ENCODE measurements around the gene FHL2. TPM values are rescaled to one million over a fixed set of nuclear protein-coding genes. Genes with fewer than 3 reads are reported as not detected.
A peak's percentile ranks its signal among the peaks of the same experiment; 100 is the strongest.

The FHL2 gene
- total and polyA plus RNA-seq, 2 donors (not counting 1 experiment from before 2014, with no cell fraction given) = not detected

DNA sequence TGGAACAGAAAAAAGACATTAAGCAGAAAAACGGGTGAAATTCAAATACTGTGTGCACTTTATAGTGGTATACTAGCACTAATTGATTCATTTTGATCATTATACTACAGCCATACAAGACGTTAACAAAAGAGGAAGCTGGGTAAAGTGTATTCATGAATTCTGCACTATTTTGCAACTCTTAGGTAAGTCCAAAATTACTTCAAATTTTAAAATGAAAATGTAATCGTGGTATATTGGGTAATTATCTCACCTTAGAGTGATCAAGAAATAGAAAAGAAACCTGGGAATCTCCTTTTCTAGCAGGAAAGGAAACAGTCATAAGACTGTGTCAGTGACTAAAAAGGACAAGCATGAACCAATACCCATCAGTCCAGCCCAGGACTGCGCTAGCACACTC lies 74.8 kb downstream of the FHL2 start:
- peaks cover 33% of the 10 kb centered on the region for H4K20me1 ChIP-seq (ENCODE audit: control insufficient read depth, insufficient read depth, low read length, poor library complexity, severe bottlenecking)
- no peak overlapping the region for H2AFZ ChIP-seq (ENCODE audit: insufficient read depth, low read depth, low read length, poor library complexity, severe bottlenecking)
- TF ChIP-seq, protein P1, sequence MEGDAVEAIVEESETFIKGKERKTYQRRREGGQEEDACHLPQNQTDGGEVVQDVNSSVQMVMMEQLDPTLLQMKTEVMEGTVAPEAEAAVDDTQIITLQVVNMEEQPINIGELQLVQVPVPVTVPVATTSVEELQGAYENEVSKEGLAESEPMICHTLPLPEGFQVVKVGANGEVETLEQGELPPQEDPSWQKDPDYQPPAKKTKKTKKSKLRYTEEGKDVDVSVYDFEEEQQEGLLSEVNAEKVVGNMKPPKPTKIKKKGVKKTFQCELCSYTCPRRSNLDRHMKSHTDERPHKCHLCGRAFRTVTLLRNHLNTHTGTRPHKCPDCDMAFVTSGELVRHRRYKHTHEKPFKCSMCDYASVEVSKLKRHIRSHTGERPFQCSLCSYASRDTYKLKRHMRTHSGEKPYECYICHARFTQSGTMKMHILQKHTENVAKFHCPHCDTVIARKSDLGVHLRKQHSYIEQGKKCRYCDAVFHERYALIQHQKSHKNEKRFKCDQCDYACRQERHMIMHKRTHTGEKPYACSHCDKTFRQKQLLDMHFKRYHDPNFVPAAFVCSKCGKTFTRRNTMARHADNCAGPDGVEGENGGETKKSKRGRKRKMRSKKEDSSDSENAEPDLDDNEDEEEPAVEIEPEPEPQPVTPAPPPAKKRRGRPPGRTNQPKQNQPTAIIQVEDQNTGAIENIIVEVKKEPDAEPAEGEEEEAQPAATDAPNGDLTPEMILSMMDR (IDR thresholded peaks at IDR 0.05) = no peak
- TF ChIP-seq EZH2 (IDR thresholded peaks at IDR 0.05; ENCODE audit: borderline replicate concordance, insufficient read depth, low read depth, low read length, poor library complexity, severe bottlenecking) = no peak
- Mint-ChIP-seq H3K9me3 (ENCODE audit: insufficient read depth) (no peaks in the 10 kb centered on the region), H3K27me3 (no peaks in the 10 kb centered on the region), H3K27ac (no peak overlapping the region), H3K4me1 (peaks cover 53% of the 10 kb centered on the region), H3K4me3 (no peak overlapping the region)
- no peak overlapping the region for H3K4me2 ChIP-seq (replicated peaks; ENCODE audit: low read depth, low read length, poor library complexity, severe bottlenecking)
- ChIA-PET CTCF (no interaction called here), POLR2A (interaction anchor here (0.7 kb wide), 1 partner anchor 419 kb away, joined by 3 read pairs; no protein-coding TSS in a partner anchor)
- ATAC-seq (ENCODE audit: low read depth) (peak; percentile 10), DNase-seq (no peak)
- 100% methylated on average over 1 of the region's 4 CpGs for WGBS (ENCODE audit: insufficient coverage)
- peaks cover 13 to 19% of the 10 kb centered on the region in 2 donors for H3K4me1 ChIP-seq (ENCODE audit: control insufficient read depth in 2 of 2, insufficient read depth in 2 of 2, low read length in 2 of 2)
- no peak overlapping the region for H3K27ac ChIP-seq (ENCODE audit: low read length in 2 of 2)
- H3K27me3 ChIP-seq (replicated peaks in 1 of 4; ENCODE audit: control extremely low read depth in 1 of 4, control insufficient read depth in 3 of 4, insufficient read depth in 4 of 4, low read length in 3 of 4) = no peaks in the 10 kb centered on the region
- H3K9me3 ChIP-seq (ENCODE audit: control extremely low read depth in 1 of 3, control insufficient read depth in 2 of 3, insufficient read depth in 1 of 3, low read length in 2 of 3) = no peaks in the 10 kb centered on the region
- H3K79me2 ChIP-seq (ENCODE audit: control insufficient read depth, insufficient read depth, low read length) = peaks cover 68% of the 10 kb centered on the region
- intact Hi-C loops (cut with micrococcal nuclease) = no loop called here
- no peak overlapping the region for H3K4me3 ChIP-seq (ENCODE audit: control extremely low read depth in 1 of 5, extremely low read depth in 1 of 5, insufficient read depth in 1 of 5, low read depth in 2 of 5, low read length in 4 of 5)
- H3K36me3 ChIP-seq (replicated peaks in 1 of 2; ENCODE audit: control extremely low read depth in 1 of 2, control insufficient read depth in 1 of 2, extremely low read depth in 1 of 2, insufficient read depth in 2 of 2, low read length in 1 of 2) = no peaks in the 10 kb centered on the region
- H3K9ac ChIP-seq (ENCODE audit: low read length) = no peak overlapping the region

DNA sequence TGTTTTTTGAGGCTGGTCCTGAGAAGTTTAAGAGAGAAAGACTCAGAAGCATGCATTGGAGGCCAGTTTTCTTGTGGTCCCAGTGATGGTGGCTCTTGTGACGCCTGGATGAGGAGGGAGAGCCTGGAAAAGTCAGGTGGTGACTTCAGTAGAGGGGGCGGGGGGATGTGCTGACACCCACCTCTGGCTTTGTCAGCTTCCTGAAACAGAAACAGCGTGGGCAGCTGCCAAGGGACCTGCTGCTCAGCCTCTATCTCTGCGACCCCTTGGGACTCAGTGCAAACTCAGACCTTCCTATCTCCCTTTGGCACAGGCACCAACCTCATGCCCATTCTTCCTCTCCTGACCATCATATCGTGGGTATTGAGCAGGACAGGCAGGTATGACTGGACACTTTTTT lies 75.7 kb downstream of the FHL2 start:
- H3K9me3 ChIP-seq (ENCODE audit: control extremely low read depth in 1 of 3, control insufficient read depth in 2 of 3, insufficient read depth in 1 of 3, low read length in 2 of 3) = no peaks in the 10 kb centered on the region
- H3K27me3 ChIP-seq (replicated peaks in 1 of 4; ENCODE audit: control extremely low read depth in 1 of 4, control insufficient read depth in 3 of 4, insufficient read depth in 4 of 4, low read length in 3 of 4) = no peaks in the 10 kb centered on the region
- no peak for ATAC-seq (ENCODE audit: low read depth)
- no peak overlapping the region for H3K4me2 ChIP-seq (replicated peaks; ENCODE audit: low read depth, low read length, poor library complexity, severe bottlenecking)
- Mint-ChIP-seq H3K9me3 (ENCODE audit: insufficient read depth) (no peaks in the 10 kb centered on the region), H3K4me1 (peaks cover 46% of the 10 kb centered on the region), H3K27ac (peak overlapping the region; percentile 39), H3K27me3 (no peaks in the 10 kb centered on the region), H3K4me3 (no peak overlapping the region)
- no peak overlapping the region for H3K9ac ChIP-seq (ENCODE audit: low read length)
- H3K4me1 ChIP-seq (ENCODE audit: control insufficient read depth in 2 of 2, insufficient read depth in 2 of 2, low read length in 2 of 2) = peaks cover 3 to 9% of the 10 kb centered on the region in 2 donors
- no peak overlapping the region for H2AFZ ChIP-seq (ENCODE audit: insufficient read depth, low read depth, low read length, poor library complexity, severe bottlenecking)
- ChIA-PET CTCF (no interaction called here), POLR2A (interaction anchor here (0.7 kb wide), 1 partner anchor 420 kb away, joined by 3 read pairs; no protein-coding TSS in a partner anchor)
- no peak for DNase-seq
- H3K4me3 ChIP-seq (ENCODE audit: control extremely low read depth in 1 of 5, extremely low read depth in 1 of 5, insufficient read depth in 1 of 5, low read depth in 2 of 5, low read length in 4 of 5) = no peak overlapping the region
- no peak overlapping the region for H3K27ac ChIP-seq (ENCODE audit: low read length in 2 of 2)
- 40% methylated on average over 4 of the region's 5 CpGs for WGBS (ENCODE audit: insufficient coverage)
- TF ChIP-seq, protein P1 (IDR thresholded peaks at IDR 0.05) = no peak
- TF ChIP-seq EZH2 (IDR thresholded peaks at IDR 0.05; ENCODE audit: borderline replicate concordance, insufficient read depth, low read depth, low read length, poor library complexity, severe bottlenecking) = no peak
- H3K36me3 ChIP-seq (replicated peaks in 1 of 2; ENCODE audit: control extremely low read depth in 1 of 2, control insufficient read depth in 1 of 2, extremely low read depth in 1 of 2, insufficient read depth in 2 of 2, low read length in 1 of 2) = no peaks in the 10 kb centered on the region
- H3K79me2 ChIP-seq (ENCODE audit: control insufficient read depth, insufficient read depth, low read length) = peaks cover 65% of the 10 kb centered on the region
- intact Hi-C loops (cut with micrococcal nuclease) = no loop called here
- H4K20me1 ChIP-seq (ENCODE audit: control insufficient read depth, insufficient read depth, low read length, poor library complexity, severe bottlenecking) = peaks cover 36% of the 10 kb centered on the region

All from B cell (primary cell).